ENCODE results near the gene GJA10. TPM values are rescaled to one million over a fixed set of nuclear protein-coding genes. Genes with fewer than 3 reads are reported as not detected.

GJA10 gene
- polyA plus RNA-seq, 1 donor (not counting 4 experiments of a cell fraction or from before 2014, with no cell fraction given): not detected

GRCh38 chr6:89866024-89866678 is 28.1 kb upstream of the GJA10 start:
- H3K9ac ChIP-seq (ENCODE audit: control insufficient read depth, extremely low read depth, insufficient read depth, low read length): no peak overlapping the region
- H4K20me1 ChIP-seq (ENCODE audit: control insufficient read depth, extremely low read depth, insufficient read depth, low read length): no peaks in the 10 kb centered on the region
- H2AFZ ChIP-seq (ENCODE audit: control insufficient read depth, low read length): no peak overlapping the region
- no peaks in the 10 kb centered on the region for H3K79me2 ChIP-seq (ENCODE audit: control insufficient read depth, insufficient read depth, low read length)
- DNase-seq (ENCODE audit: low read depth, low spot score) (no peak), FAIRE-seq (no peak)
- no peaks in the 10 kb centered on the region for H3K9me1 ChIP-seq (ENCODE audit: control insufficient read depth, extremely low read depth, insufficient read depth, low read length)
- no peak for TF ChIP-seq EZH2 (IDR thresholded peaks at IDR 0.05; ENCODE audit: low read length)
- TF ChIP-seq, protein P1, sequence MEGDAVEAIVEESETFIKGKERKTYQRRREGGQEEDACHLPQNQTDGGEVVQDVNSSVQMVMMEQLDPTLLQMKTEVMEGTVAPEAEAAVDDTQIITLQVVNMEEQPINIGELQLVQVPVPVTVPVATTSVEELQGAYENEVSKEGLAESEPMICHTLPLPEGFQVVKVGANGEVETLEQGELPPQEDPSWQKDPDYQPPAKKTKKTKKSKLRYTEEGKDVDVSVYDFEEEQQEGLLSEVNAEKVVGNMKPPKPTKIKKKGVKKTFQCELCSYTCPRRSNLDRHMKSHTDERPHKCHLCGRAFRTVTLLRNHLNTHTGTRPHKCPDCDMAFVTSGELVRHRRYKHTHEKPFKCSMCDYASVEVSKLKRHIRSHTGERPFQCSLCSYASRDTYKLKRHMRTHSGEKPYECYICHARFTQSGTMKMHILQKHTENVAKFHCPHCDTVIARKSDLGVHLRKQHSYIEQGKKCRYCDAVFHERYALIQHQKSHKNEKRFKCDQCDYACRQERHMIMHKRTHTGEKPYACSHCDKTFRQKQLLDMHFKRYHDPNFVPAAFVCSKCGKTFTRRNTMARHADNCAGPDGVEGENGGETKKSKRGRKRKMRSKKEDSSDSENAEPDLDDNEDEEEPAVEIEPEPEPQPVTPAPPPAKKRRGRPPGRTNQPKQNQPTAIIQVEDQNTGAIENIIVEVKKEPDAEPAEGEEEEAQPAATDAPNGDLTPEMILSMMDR (optimal IDR thresholded peaks at IDR 0.05 in 1 of 3, IDR thresholded peaks at IDR 0.05 in 1 of 3, conservative IDR thresholded peaks at IDR 0.05 in 1 of 3; ENCODE audit: extremely low read depth in 1 of 3, insufficient read depth in 2 of 3, low read length in 3 of 3): no peak
- H3K9me3 ChIP-seq (ENCODE audit: control insufficient read depth, low read depth, low read length): no peaks in the 10 kb centered on the region
- no peak overlapping the region for H3K4me3 ChIP-seq (ENCODE audit: control insufficient read depth in 2 of 3, extremely low read depth in 1 of 3, insufficient read depth in 2 of 3, low read depth in 1 of 3, low read length in 3 of 3)
- H3K27ac ChIP-seq (ENCODE audit: control insufficient read depth, insufficient read depth, low read length): no peak overlapping the region
- no peaks in the 10 kb centered on the region for H3K27me3 ChIP-seq (ENCODE audit: control insufficient read depth, extremely low read depth, insufficient read depth, low read length)
- no peaks in the 10 kb centered on the region for H3K4me1 ChIP-seq (ENCODE audit: control insufficient read depth, extremely low read depth, insufficient read depth, low read length)
- no peak overlapping the region for H3K4me2 ChIP-seq (ENCODE audit: control insufficient read depth, extremely low read depth, insufficient read depth, low read depth, low read length)
- H3K36me3 ChIP-seq (ENCODE audit: control insufficient read depth in 2 of 2, extremely low read depth in 1 of 2, insufficient read depth in 2 of 2, low read length in 2 of 2): peaks cover 8 to 16% of the 10 kb centered on the region in 2 experiments
- dilution Hi-C loops (cut with MboI; ENCODE audit: extremely low pct_ligation_motif_present, low sequenced_read_pairs): no loop called here

- FAIRE-seq: no peak
These were observed 20.5 kb upstream of the GJA10 start for GRCh38 chr6:89873721-89874120.

More at GRCh38 chr6:89873721-89874120, 20.5 kb upstream of the GJA10 start:
- Histone ChIP-seq H4K20me1 (ENCODE audit: control insufficient read depth, extremely low read depth, insufficient read depth, low read length) (no peaks in the 10 kb centered on the region), H3K27ac (ENCODE audit: control insufficient read depth, insufficient read depth, low read length) (no peak overlapping the region), H3K27me3 (ENCODE audit: control insufficient read depth, extremely low read depth, insufficient read depth, low read length) (no peaks in the 10 kb centered on the region), H2AFZ (ENCODE audit: control insufficient read depth, low read length) (no peak overlapping the region), H3K9me3 (ENCODE audit: control insufficient read depth, low read depth, low read length) (no peaks in the 10 kb centered on the region), H3K4me2 (ENCODE audit: control insufficient read depth, extremely low read depth, insufficient read depth, low read depth, low read length) (no peak overlapping the region), H3K9me1 (ENCODE audit: control insufficient read depth, extremely low read depth, insufficient read depth, low read length) (no peaks in the 10 kb centered on the region), H3K4me1 (ENCODE audit: control insufficient read depth, extremely low read depth, insufficient read depth, low read length) (no peaks in the 10 kb centered on the region), H3K9ac (ENCODE audit: control insufficient read depth, extremely low read depth, insufficient read depth, low read length) (no peak overlapping the region), H3K4me3 (ENCODE audit: control insufficient read depth in 2 of 3, extremely low read depth in 1 of 3, insufficient read depth in 2 of 3, low read depth in 1 of 3, low read length in 3 of 3) (no peak overlapping the region), H3K79me2 (ENCODE audit: control insufficient read depth, insufficient read depth, low read length) (no peaks in the 10 kb centered on the region), H3K36me3 (ENCODE audit: control insufficient read depth in 2 of 2, extremely low read depth in 1 of 2, insufficient read depth in 2 of 2, low read length in 2 of 2) (peaks cover 0 to 6% of the 10 kb centered on the region in 2 experiments)
- no peak for TF ChIP-seq EZH2 (IDR thresholded peaks at IDR 0.05; ENCODE audit: low read length)
- TF ChIP-seq, protein P1 (optimal IDR thresholded peaks at IDR 0.05 in 1 of 3, IDR thresholded peaks at IDR 0.05 in 1 of 3, conservative IDR thresholded peaks at IDR 0.05 in 1 of 3; ENCODE audit: extremely low read depth in 1 of 3, insufficient read depth in 2 of 3, low read length in 3 of 3): no peak
- DNase-seq (ENCODE audit: low read depth, low spot score): no peak
- dilution Hi-C loops (cut with MboI; ENCODE audit: extremely low pct_ligation_motif_present, low sequenced_read_pairs): no loop called here
